ENCODE measurements around the gene BCLAF1. TPM values are rescaled to one million over a fixed set of nuclear protein-coding genes. Genes with fewer than 3 reads are reported as not detected.

BCLAF1 gene
- total and polyA plus RNA-seq, 12 donors, result 13.1 to 102 (median 92.2) TPM

DNA sequence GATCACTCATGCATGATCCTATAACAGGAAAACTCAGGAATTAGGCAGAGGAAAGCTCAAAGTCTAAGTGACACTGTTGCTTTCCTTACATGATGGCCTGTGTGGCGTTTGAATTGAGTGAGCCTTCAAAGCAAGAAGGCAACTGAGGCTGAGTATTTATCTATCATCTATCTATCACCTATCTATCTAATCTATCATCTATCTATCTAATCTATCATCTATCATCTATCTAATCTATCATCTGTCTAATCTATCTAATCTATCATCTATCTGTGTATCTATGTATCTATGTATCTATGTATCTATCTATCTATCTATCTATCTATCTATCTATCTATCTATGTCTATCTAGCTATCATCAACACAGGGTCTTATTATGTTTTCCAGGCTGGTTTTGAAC is 41.8 kb upstream of the BCLAF1 start:
- no peak overlapping the region for H3K27ac ChIP-seq
- H3K36me3 ChIP-seq, result no peaks in the 10 kb centered on the region
- peaks cover 0 to 5% (median 0%) of the 10 kb centered on the region in 9 donors for H3K4me1 ChIP-seq
- intact Hi-C loops (cut with DNase I), result no loop called here
- ATAC-seq (no peak), DNase-seq (no peak)
- 94 to 96% methylated on average over 1 of the region's 1 CpG for WGBS, 2 donors
- no peaks in the 10 kb centered on the region for H3K9me3 ChIP-seq
- TF ChIP-seq, protein P1, sequence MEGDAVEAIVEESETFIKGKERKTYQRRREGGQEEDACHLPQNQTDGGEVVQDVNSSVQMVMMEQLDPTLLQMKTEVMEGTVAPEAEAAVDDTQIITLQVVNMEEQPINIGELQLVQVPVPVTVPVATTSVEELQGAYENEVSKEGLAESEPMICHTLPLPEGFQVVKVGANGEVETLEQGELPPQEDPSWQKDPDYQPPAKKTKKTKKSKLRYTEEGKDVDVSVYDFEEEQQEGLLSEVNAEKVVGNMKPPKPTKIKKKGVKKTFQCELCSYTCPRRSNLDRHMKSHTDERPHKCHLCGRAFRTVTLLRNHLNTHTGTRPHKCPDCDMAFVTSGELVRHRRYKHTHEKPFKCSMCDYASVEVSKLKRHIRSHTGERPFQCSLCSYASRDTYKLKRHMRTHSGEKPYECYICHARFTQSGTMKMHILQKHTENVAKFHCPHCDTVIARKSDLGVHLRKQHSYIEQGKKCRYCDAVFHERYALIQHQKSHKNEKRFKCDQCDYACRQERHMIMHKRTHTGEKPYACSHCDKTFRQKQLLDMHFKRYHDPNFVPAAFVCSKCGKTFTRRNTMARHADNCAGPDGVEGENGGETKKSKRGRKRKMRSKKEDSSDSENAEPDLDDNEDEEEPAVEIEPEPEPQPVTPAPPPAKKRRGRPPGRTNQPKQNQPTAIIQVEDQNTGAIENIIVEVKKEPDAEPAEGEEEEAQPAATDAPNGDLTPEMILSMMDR (IDR thresholded peaks at IDR 0.05), result no peak
- no peak overlapping the region for H3K4me3 ChIP-seq
- peaks cover 0 to 13% (median 0%) of the 10 kb centered on the region in 7 donors for H3K27me3 ChIP-seq

DNA sequence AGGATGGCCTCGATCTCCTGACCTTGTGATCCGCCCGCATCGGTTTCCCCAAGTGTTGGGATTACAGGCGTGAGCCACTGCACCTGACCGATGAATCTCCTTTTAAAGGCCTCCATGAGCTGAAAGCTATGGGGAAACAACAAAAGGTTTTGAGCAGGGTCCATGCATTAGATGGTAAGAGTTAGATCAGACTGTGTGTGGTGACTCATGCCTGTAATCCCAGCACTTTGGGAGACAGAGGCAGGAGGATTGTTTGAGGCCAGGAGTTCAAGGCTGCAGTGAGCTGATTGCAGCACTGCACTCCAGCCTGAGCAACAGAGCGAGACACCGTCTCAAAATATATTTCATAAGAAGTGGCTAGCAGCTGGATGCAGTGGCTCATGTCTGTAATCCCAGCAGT is 41.0 kb upstream of the BCLAF1 start:
- DNase-seq (no peak), ATAC-seq (no peak)
- Histone ChIP-seq H3K9me3 (no peaks in the 10 kb centered on the region), H3K27me3 (peaks cover 0 to 13% (median 0%) of the 10 kb centered on the region in 7 donors), H3K27ac (no peak overlapping the region), H3K36me3 (no peaks in the 10 kb centered on the region), H3K4me3 (no peak overlapping the region), H3K4me1 (peaks cover 0 to 8% (median 0%) of the 10 kb centered on the region in 9 donors)
- intact Hi-C loops (cut with DNase I), result no loop called here
- TF ChIP-seq, protein P1 (IDR thresholded peaks at IDR 0.05), result no peak
- WGBS, 2 donors, result 95 to 97% methylated on average over 8 of the region's 8 CpGs

DNA sequence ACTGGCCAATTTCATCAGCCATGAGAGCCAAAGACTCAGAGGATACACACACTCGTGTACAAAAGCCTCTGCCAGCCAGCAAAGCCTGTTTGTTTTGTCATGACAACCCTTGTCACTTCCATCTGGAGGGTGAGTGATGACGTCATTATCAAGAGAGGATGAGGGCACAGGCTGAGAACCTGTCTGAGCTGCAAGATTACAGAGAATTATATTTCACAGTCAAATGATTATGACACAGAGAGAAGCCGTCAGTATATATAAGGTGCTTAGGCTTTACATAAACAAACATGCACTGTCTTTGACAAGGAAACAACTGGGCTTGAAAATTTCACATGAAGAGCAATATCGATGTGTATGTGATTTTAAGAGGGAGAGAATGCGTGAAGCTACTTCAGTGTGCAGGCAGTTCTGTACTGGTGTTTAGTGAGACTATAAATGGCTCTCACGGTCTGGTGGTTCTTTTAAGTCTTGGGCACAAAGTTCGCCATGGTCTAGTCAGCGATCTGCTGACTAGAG is 36.5 kb upstream of the BCLAF1 start:
- WGBS, 2 donors, result 62 to 65% methylated on average over 8 of the region's 8 CpGs
- intact Hi-C loops (cut with DNase I), result no loop called here
- ATAC-seq, result peak in 2 of 8 donors; percentile 21 to 29
- H3K27ac ChIP-seq, result no peak overlapping the region
- DNase-seq, result no peak
- H3K27me3 ChIP-seq, result peaks cover 0 to 9% (median 0%) of the 10 kb centered on the region in 7 donors
- no peaks in the 10 kb centered on the region for H3K9me3 ChIP-seq
- no peak overlapping the region for H3K4me3 ChIP-seq
- H3K36me3 ChIP-seq, result no peaks in the 10 kb centered on the region
- TF ChIP-seq, protein P1 (IDR thresholded peaks at IDR 0.05), result no peak
- H3K4me1 ChIP-seq, result peaks cover 0 to 16% (median 4%) of the 10 kb centered on the region in 9 donors

DNA sequence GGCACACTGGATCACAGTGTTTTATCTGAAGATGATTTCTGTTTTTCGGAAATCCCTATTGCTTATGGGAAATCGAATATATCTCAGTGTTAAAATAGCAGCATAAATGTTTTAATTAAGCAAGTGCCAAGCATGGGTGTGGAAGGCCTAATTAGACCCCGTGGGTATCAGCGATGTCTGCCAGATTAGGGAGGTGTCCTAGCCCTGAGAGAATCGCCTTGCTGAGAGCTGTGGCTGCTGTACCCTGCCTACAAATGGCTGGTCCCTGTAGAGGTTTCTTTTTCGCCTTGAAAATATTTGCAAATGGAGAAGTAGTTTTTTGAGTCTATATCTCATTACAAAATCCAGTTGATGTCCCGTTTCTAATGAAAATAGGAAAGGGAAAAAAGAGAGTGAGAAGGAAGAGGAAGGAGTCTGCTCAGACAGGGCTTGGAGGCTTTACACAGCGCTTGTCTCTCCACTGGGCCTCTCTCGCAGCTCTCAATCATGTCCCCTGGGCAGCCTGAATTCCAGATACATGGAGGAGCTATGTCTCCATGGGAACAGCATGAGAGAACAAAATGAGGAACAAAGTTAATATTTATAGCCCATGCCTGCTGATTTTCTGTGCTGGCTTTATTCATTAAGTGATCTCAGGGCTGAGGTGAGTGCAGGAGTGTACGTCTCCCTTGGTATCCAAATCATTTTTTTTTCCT is 35.2 kb upstream of the BCLAF1 start:
- Histone ChIP-seq H3K4me1 (peaks cover 0 to 16% (median 4%) of the 10 kb centered on the region in 9 donors), H3K27ac (peak overlapping the region in 8 of 10 donors; percentile 3 to 49 (median 26)), H3K9me3 (no peaks in the 10 kb centered on the region), H3K27me3 (no peaks in the 10 kb centered on the region), H3K4me3 (no peak overlapping the region), H3K36me3 (no peaks in the 10 kb centered on the region)
- ATAC-seq, result peak in 7 of 8 donors; percentile 42 to 85 (median 77)
- WGBS, 2 donors, result 58 to 64% methylated on average over 10 of the region's 10 CpGs
- TF ChIP-seq, protein P1 (IDR thresholded peaks at IDR 0.05), result no peak
- intact Hi-C loops (cut with DNase I), result no loop called here
- peak in 1 of 2 donors; percentile 21 for DNase-seq
